Endothelial cell of umbilical vein (primary cell): ENCODE data around the gene NRM. TPM values are rescaled to one million over a fixed set of nuclear protein-coding genes. Genes with fewer than 3 reads are reported as not detected.
"Not testable (repeated sequence)": the region's sequence is repeated elsewhere in the genome, so short reads cannot be mapped to it uniquely, and the experiment has no call there.

ENCODE experiments used
- BruUV-seq: library from RNA; stranded (reverse); fragments of 400-500 nt; replicated peaks from 2 replicates; lab custom pipeline; 2021; lab: Mats Ljungman, UMichigan
- CTCF ChIA-PET: fragments of 300-600, 350-600 bp; sonication (Branson Sonifier 250); formaldehyde crosslinking; loops from one replicate; lab custom pipeline; 2021; ENCODE audit warnings: antibody characterized with exemption, inconsistent platforms; lab: Charles Lee
- POLR2A ChIA-PET: fragments of 300-600, 350-600 bp; sonication (Branson Sonifier 250); formaldehyde crosslinking; loops from one replicate; lab custom pipeline; 2021; ENCODE audit warnings: antibody characterized with exemption, inconsistent platforms; lab: Charles Lee
- DNase-seq: peaks from one replicate; pipeline ENCODE4 v3.0.0-alpha.2; 2011; ENCODE audit warnings: low read depth, low spot score
- FAIRE-seq: peaks from 2 replicates; lab custom pipeline; 2011; peaks lifted over from hg19 to GRCh38; lab: Jason Lieb, UNC
- H2AFZ ChIP-seq: 2 replicates; pipeline ENCODE4 v1.6.0; 2012; ENCODE audit warnings: low read depth, low read length, control low read depth, inconsistent platforms
- H3K27ac ChIP-seq: 2 replicates; pipeline ENCODE4 v1.5.1; 2011; ENCODE audit warnings: low read depth, mild to moderate bottlenecking, control low read depth, low read length, moderate library complexity; ENCODE audit not compliant: insufficient read depth
- H3K27me3 ChIP-seq, 2 experiments: 2 replicates each; pipeline versions ENCODE4 v1.6.0 to v1.6.1; 2011; ENCODE audit warnings: low read length in 2 of 2, mixed read lengths in 1 of 2; ENCODE audit not compliant: control insufficient read depth in 2 of 2, insufficient read depth in 2 of 2
- H3K36me3 ChIP-seq, 2 experiments: 2 replicates in 1 of 2; 3 replicates in 1 of 2; pipeline ENCODE4 v1.5.1; 2011; ENCODE audit warnings: low read length in 2 of 2, mild to moderate bottlenecking in 1 of 2, moderate library complexity in 1 of 2; ENCODE audit not compliant: control insufficient read depth in 2 of 2, insufficient read depth in 2 of 2; ENCODE audit errors: extremely low read depth in 1 of 2
- H3K4me1 ChIP-seq: 3 replicates; pipeline ENCODE4 v1.5.1; 2011; ENCODE audit warnings: mild to moderate bottlenecking, low read length; ENCODE audit not compliant: control insufficient read depth, insufficient read depth; ENCODE audit errors: extremely low read depth
- H3K4me2 ChIP-seq: 2 replicates; pipeline ENCODE4 v1.6.1; 2011; ENCODE audit warnings: low read length, control low read depth, mixed read lengths; ENCODE audit not compliant: insufficient read depth
- H3K4me3 ChIP-seq, 3 experiments: fragments of 200-600 bp in 1 of 3; sonication (generic), shearing (Covaris generic) in 1 of 3; replicated peaks in 1 of 3; 2 replicates each; pipeline ENCODE4 v1.5.1; 2011 to 2016; ENCODE audit warnings: control low read depth in 3 of 3, low read length in 3 of 3, mild to moderate bottlenecking in 2 of 3, inconsistent platforms in 1 of 3, low read depth in 1 of 3, moderate library complexity in 1 of 3; ENCODE audit not compliant: insufficient read depth in 1 of 3
- H3K79me2 ChIP-seq: 2 replicates; pipeline ENCODE4 v1.6.0; 2012; ENCODE audit warnings: low read length, inconsistent platforms; ENCODE audit not compliant: control insufficient read depth, insufficient read depth
- H3K9ac ChIP-seq: replicated peaks from 2 replicates; pipeline ENCODE3; 2011; ENCODE audit warnings: low read length, control low read depth; ENCODE audit not compliant: insufficient read depth; ENCODE audit errors: extremely low read depth
- H3K9me1 ChIP-seq: replicated peaks from 3 replicates; pipeline ENCODE4 v1.6.0; 2011; ENCODE audit warnings: mild to moderate bottlenecking, low read length; ENCODE audit not compliant: control insufficient read depth, insufficient read depth; ENCODE audit errors: extremely low read depth
- H3K9me3 ChIP-seq: replicated peaks from 2 replicates; pipeline ENCODE4 v1.5.1; 2012; ENCODE audit warnings: low read length, inconsistent platforms; ENCODE audit not compliant: control insufficient read depth, insufficient read depth
- H4K20me1 ChIP-seq: replicated peaks from 2 replicates; pipeline ENCODE3; 2011; ENCODE audit warnings: mild to moderate bottlenecking, low read length; ENCODE audit not compliant: control insufficient read depth, insufficient read depth; ENCODE audit errors: extremely low read depth
- FOS ChIP-seq: IDR thresholded peaks from 2 replicates; pipeline ENCODE4 v1.6.1; 2011; ENCODE audit warnings: mild to moderate bottlenecking, low read length, moderate library complexity, borderline replicate concordance; ENCODE audit not compliant: insufficient read depth
- JUN ChIP-seq: IDR thresholded peaks from 2 replicates; pipeline ENCODE4 v1.6.1; 2011; ENCODE audit warnings: borderline replicate concordance, low read depth; ENCODE audit not compliant: insufficient read length, insufficient read depth
- dilution Hi-C: fragments of 300-500 bp; cut with MboI; formaldehyde crosslinking; loops from one replicate; pipeline ENCODE4 v1.15.0; 2019; ENCODE audit warnings: low sequenced_read_pairs; ENCODE audit not compliant: extremely low pct_ligation_motif_present
- intact Hi-C: fragments of 100-400 bp; cut with micrococcal nuclease; formaldehyde crosslinking; loops from one replicate; pipeline ENCODE4 v1.10.0; 2022
- polyA plus RNA-seq, 4 experiments: library from polyadenylated mRNA; depleted of rRNA in 3 of 4; stranded (reverse) in 3 of 4; unstranded in 1 of 4; fragments of >200 nt; gene quantifications; 2 replicates each; pipeline versions ENCODE4 v1.2.1 to v1.2.3, GENCODE V29; 2011 to 2012; ENCODE audit warnings: missing spikeins in 1 of 4
- total RNA-seq: library from RNA; stranded (reverse); gene quantifications from 2 replicates; pipeline ENCODE4 v1.2.3, GENCODE V29; 2021
- TF ChIP-seq, protein P1 (sequence below), 2 donors: IDR thresholded peaks; 1 replicate in 1 of 2; 2 replicates in 1 of 2; pipeline ENCODE4 v1.5.1; 2011; ENCODE audit warnings: low read length in 2 of 2, mild to moderate bottlenecking in 2 of 2, moderate library complexity in 2 of 2, control low read depth in 1 of 2, inconsistent platforms in 1 of 2, low read depth in 1 of 2; ENCODE audit not compliant: insufficient read depth in 1 of 2; ENCODE audit errors: extremely low read depth in 1 of 2

NRM gene
- total and polyA plus RNA-seq, 2 donors (not counting 3 experiments of a cell fraction or from before 2014, with no cell fraction given), result 32.2 to 33.8 TPM

DNA sequence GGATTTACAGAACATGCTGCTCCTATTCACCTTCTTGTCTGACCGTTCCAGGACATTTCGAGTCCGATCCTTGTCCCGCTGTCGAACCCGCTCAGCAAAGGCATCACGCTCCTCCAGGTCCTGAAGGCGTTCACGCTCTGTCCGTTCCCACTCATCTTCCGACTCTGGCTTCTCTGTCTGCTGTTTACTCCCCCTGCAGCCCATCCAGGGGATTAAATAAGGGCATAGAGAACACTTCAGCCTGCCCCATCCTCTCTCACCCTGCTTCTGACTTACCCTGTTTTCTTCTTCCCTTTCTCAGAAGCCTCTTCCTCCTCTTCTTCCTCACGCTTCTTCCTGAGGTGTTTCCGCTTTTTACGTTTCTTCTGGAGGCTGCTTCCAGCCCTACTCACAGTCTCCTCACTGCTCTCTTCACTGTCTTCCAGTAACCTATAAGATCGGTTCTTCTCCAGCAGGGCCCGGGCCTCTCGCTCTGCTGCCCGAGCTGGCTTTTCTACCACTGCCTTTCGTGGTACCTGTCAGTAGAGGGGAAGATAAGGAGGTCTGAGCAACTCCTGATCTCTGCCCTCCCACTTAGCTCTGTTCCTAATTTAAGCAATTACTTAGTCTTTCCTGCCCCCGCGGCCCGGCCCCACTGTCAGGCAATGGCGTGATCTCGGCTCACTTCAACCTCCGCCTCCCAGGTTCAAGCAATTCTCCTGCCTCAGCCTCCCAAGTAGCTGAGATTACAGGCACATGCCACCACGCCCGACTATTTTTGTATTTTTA is 19.8 kb downstream of the NRM start:
- H3K27me3 ChIP-seq, result no peaks in the 10 kb centered on the region
- H4K20me1 ChIP-seq, result no peaks in the 10 kb centered on the region
- no TSS peak for BruUV-seq
- H3K4me2 ChIP-seq, result no peak overlapping the region
- H3K9me3 ChIP-seq, result no peaks in the 10 kb centered on the region
- H3K9me1 ChIP-seq, result no peaks in the 10 kb centered on the region
- FAIRE-seq (no peak), DNase-seq (no peak)
- ChIA-PET CTCF (no interaction called here), POLR2A (no interaction called here)
- peaks cover 1 to 13% of the 10 kb centered on the region in 2 experiments for H3K36me3 ChIP-seq
- no peak for TF ChIP-seq FOS
- TF ChIP-seq, protein P1, sequence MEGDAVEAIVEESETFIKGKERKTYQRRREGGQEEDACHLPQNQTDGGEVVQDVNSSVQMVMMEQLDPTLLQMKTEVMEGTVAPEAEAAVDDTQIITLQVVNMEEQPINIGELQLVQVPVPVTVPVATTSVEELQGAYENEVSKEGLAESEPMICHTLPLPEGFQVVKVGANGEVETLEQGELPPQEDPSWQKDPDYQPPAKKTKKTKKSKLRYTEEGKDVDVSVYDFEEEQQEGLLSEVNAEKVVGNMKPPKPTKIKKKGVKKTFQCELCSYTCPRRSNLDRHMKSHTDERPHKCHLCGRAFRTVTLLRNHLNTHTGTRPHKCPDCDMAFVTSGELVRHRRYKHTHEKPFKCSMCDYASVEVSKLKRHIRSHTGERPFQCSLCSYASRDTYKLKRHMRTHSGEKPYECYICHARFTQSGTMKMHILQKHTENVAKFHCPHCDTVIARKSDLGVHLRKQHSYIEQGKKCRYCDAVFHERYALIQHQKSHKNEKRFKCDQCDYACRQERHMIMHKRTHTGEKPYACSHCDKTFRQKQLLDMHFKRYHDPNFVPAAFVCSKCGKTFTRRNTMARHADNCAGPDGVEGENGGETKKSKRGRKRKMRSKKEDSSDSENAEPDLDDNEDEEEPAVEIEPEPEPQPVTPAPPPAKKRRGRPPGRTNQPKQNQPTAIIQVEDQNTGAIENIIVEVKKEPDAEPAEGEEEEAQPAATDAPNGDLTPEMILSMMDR (IDR thresholded peaks at IDR 0.05; ENCODE audit: extremely low read depth in 1 of 2, insufficient read depth in 1 of 2, low read depth in 1 of 2, low read length in 2 of 2), result peak in 1 of 2 donors; percentile 17
- peaks cover 6% of the 10 kb centered on the region for H3K4me1 ChIP-seq
- no peak overlapping the region for H2AFZ ChIP-seq
- intact Hi-C loops (loop anchor here (5.0 kb wide), 1 partner anchor 129 kb away; no protein-coding TSS in a partner anchor), dilution Hi-C loops (no loop called here)
- no peak overlapping the region for H3K4me3 ChIP-seq
- H3K79me2 ChIP-seq, result peaks cover 10% of the 10 kb centered on the region
- no peak overlapping the region for H3K9ac ChIP-seq
- H3K27ac ChIP-seq, result no peak overlapping the region

DNA sequence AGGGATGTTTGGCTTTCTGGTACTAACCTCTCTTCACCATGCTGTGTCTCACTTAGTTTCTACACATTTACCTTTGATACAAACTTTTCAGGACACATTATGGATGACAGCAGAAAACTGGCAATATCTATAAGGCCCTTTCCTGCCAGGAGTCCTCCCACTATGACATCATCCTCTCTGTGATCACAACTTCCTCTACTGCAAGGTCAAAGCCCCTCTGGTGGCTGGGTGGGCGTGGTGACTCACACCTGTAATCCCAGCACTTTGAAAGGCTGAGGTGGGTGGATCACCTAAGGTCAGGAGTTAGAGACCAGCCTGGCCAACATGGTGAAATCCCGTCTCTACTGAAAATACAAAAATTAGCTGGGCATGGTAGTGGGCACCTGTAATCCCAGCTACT is 24.5 kb downstream of the NRM start:
- POLR2A ChIA-PET, intact Hi-C loops, BruUV-seq, DNase-seq, H4K20me1 ChIP-seq, H3K4me3 ChIP-seq, H3K4me1 ChIP-seq, H2AFZ ChIP-seq, H3K27ac ChIP-seq, H3K9me3 ChIP-seq, H3K9me1 ChIP-seq, H3K27me3 ChIP-seq, H3K79me2 ChIP-seq, H3K4me2 ChIP-seq, dilution Hi-C loops, FAIRE-seq, H3K9ac ChIP-seq: not testable (repeated sequence)
- H3K36me3 ChIP-seq, result peaks cover 13 to 45% of the 10 kb centered on the region in 2 experiments
- CTCF ChIA-PET, result interaction anchor here (1.5 kb wide), 1 partner anchor 65 kb away, joined by 5 read pairs; no protein-coding TSS in a partner anchor
- TF ChIP-seq JUN, result peak; percentile 40
